ENCODE results near the gene GALT.
A peak's percentile ranks its signal among the peaks of the same experiment; 100 is the strongest.
"Not testable (repeated sequence)": the region's sequence is repeated elsewhere in the genome, so short reads cannot be mapped to it uniquely, and the experiment has no call there.

The GALT gene

GRCh38 chr9:34627716-34628655, 18.5 kb upstream of the GALT start:
- no peak for DNase-seq (ENCODE audit: low spot score)

- no peak for DNase-seq (ENCODE audit: low spot score)
These were observed 17.6 kb upstream of the GALT start, which contains the start of gene ARID3C for GRCh38 chr9:34628656-34629490. TSS of gene ARID3C (minus strand) at chr9:34629066. CDS start at chr9:34628014, 1,052 bp downstream.

GRCh38 chr9:34629491-34629808, 17.0 kb upstream of the GALT start:
- no peak for DNase-seq (ENCODE audit: low spot score)

GRCh38 chr9:34630402-34631154, 15.9 kb upstream of the GALT start:
- no peak for DNase-seq (ENCODE audit: low spot score)

- no peak for DNase-seq (ENCODE audit: low spot score)
These were observed 13.3 kb upstream of the GALT start for GRCh38 chr9:34633166-34633565.

- peak; percentile 80 for DNase-seq (ENCODE audit: low spot score)
These were observed 12.5 kb upstream of the GALT start for GRCh38 chr9:34633851-34634550.

GRCh38 chr9:34634551-34635248, 11.8 kb upstream of the GALT start:
- DNase-seq (ENCODE audit: low spot score): no peak

- no peak for DNase-seq (ENCODE audit: low spot score)
These were observed 10.9 kb upstream of the GALT start for GRCh38 chr9:34635556-34635955.

- DNase-seq (ENCODE audit: low spot score): no peak
These were observed 9.6 kb upstream of the GALT start for GRCh38 chr9:34636791-34637355.

GRCh38 chr9:34637356-34638137, 8.9 kb upstream of the GALT start, which contains the start of gene SIGMAR1:
TSS of gene SIGMAR1 (minus strand) at chr9:34637787. CDS start at chr9:34637697, 90 bp downstream.
- DNase-seq (ENCODE audit: low spot score): peak; percentile 94

- DNase-seq (ENCODE audit: low spot score): no peak
These were observed 8.4 kb upstream of the GALT start for GRCh38 chr9:34638138-34638445.

- not testable (repeated sequence) for DNase-seq (ENCODE audit: low spot score)
These were observed 7.2 kb upstream of the GALT start for GRCh38 chr9:34639322-34639721.

- DNase-seq (ENCODE audit: low spot score): no peak
These were observed 3.8 kb upstream of the GALT start for GRCh38 chr9:34642679-34643078.

- DNase-seq (ENCODE audit: low spot score): no peak
These were observed 1.6 kb upstream of the GALT start for GRCh38 chr9:34644766-34645314.

GRCh38 chr9:34647084-34647403, 569 bp downstream of the GALT start:
- DNase-seq (ENCODE audit: low spot score): no peak

- DNase-seq (ENCODE audit: low spot score): peak; percentile 70
These were observed 1.2 kb downstream of the GALT start for GRCh38 chr9:34647651-34648050.

- DNase-seq (ENCODE audit: low spot score): no peak
These were observed 2.2 kb downstream of the GALT start for GRCh38 chr9:34648673-34649072.

GRCh38 chr9:34650816-34651215, 4.3 kb downstream of the GALT start:
- no peak for DNase-seq (ENCODE audit: low spot score)

GRCh38 chr9:34651321-34651720, 4.8 kb downstream of the GALT start:
- no peak for DNase-seq (ENCODE audit: low spot score)
